Ovary (tissue), 10 donors: ENCODE results near the gene KIAA1328. TPM values are rescaled to one million over a fixed set of nuclear protein-coding genes. Genes with fewer than 3 reads are reported as not detected.
A peak's percentile ranks its signal among the peaks of the same experiment; 100 is the strongest.

ENCODE experiments used
- DNase-seq, 5 donors: peaks; one replicate each; pipeline ENCODE4 v3.0.0-alpha.2; 2019 to 2020
- H3K27ac ChIP-seq, 2 donors: fragments of 200-600 bp; one replicate each; pipeline versions ENCODE4 v1.5.1 to v1.8.0; 2019 to 2022
- H3K27me3 ChIP-seq: fragments of 200-600 bp; one replicate; pipeline ENCODE4 v1.8.0; 2022
- H3K36me3 ChIP-seq: fragments of 200-600 bp; sonication (generic); one replicate; pipeline ENCODE4 v1.5.1; 2019
- H3K4me1 ChIP-seq: one replicate; pipeline ENCODE4 v1.8.1; 2013; ENCODE audit warnings: mild to moderate bottlenecking, moderate library complexity; ENCODE audit not compliant: insufficient read depth
- H3K4me3 ChIP-seq: fragments of 200-600 bp; sonication (generic); one replicate; pipeline ENCODE4 v1.5.1; 2017
- H3K9me3 ChIP-seq, 2 donors: fragments of 200-600 bp in 1 of 2; sonication (generic) in 1 of 2; one replicate each; pipeline versions ENCODE4 v1.5.1 to v1.8.1; 2013 to 2019; ENCODE audit warnings: mild to moderate bottlenecking in 1 of 2, moderate library complexity in 1 of 2
- EP300 ChIP-seq: sonication (generic); formaldehyde crosslinking; IDR thresholded peaks from one replicate; pipeline ENCODE4 v1.6.1; 2017; ENCODE audit warnings: antibody characterized with exemption
- POLR2A ChIP-seq: fragments of 450-650 bp; IDR thresholded peaks from one replicate; pipeline ENCODE4 v1.6.1; 2017; ENCODE audit warnings: antibody characterized with exemption, mild to moderate bottlenecking, moderate library complexity
- WGBS, 3 donors: extraction: QIAGEN DNeasy Blood & Tissue Kit in 1 of 3; methylation state at CpG; one replicate each; pipeline versions ENCODE4 v1.1.5 to v1.1.7; 2013 to 2017; 5-methylcytosine and 5-hydroxymethylcytosine counted together
- intact Hi-C, 4 donors: fragments of 100-400 bp; cut with DNase I; formaldehyde crosslinking; loops; one replicate each; pipeline versions ENCODE4 v1.11.0 to v1.15.1; 2022 to 2023
- long read RNA-seq, 3 donors: library from polyadenylated mRNA in 2 of 3; unstranded in 2 of 3; transcript quantifications; one replicate each; pipeline ENCODE4 v2.0.0 and lab custom pipeline, GENCODE V29; 2021 to 2026
- polyA plus RNA-seq, 2 donors: library from polyadenylated mRNA; stranded (reverse); fragments of 200-250 nt in 1 of 2; fragments of 350-450 nt in 1 of 2; fragmentation: Illumina TruSeq in 1 of 2; extraction: RNeasy Lipid Tissue Mini Kit (QIAGEN cat#74804) in 1 of 2; gene quantifications; one replicate each; pipeline ENCODE4 v1.2.3, GENCODE V29; 2013 to 2014
- total RNA-seq, 7 donors: library from RNA; depleted of rRNA in 2 of 7; stranded (reverse); fragments of >200 nt in 2 of 7; fragmentation: NEBNext Ultra II Directional in 3 of 7; extraction: Animal tissue kit (Norgen Biotek cat#: 25700) in 3 of 7; gene quantifications; one replicate each; pipeline versions ENCODE4 v1.1.0 to v1.2.4, GENCODE V29; 2016 to 2023
- TF ChIP-seq, protein P1 (sequence below), 3 donors: fragments of 450-650 bp in 2 of 3; fragments of 200-600 bp in 1 of 3; IDR thresholded peaks; one replicate each; pipeline versions ENCODE4 v1.5.1 to v1.8.0; 2016 to 2022; ENCODE audit warnings: antibody characterized with exemption in 3 of 3, mild to moderate bottlenecking in 1 of 3
- donor health status: DM: no; HTN: no; CAD: no; lungs with moderate emphysema.
- donor health status: DM: no; HTN: no; CAD: no.
- donor health status: Bipolar disorder and iron deficiency.
- donor health status: DM: yes; HTN: yes; CAD: no.
- donor health status: DM: no; HTN: no; CAD: no.
- donor health status: DM: yes; HTN: yes; CAD: no.

KIAA1328 gene
- total RNA-seq (10 to 100 TPM; 16.7 to 38.3 (median 22.7) TPM), polyA plus RNA-seq (10 to 100 TPM in 1 of 2 donors, 1 to 10 TPM in 1; 6.7 to 10.0 TPM)
- long read RNA-seq, donor 1, full-length matches to known transcripts, result 14 of 40 reads
- long read RNA-seq, donor 1, partial matches to known transcripts, result 14 of 40 reads
- long read RNA-seq, donor 1, other reads (novel, unspliced or antisense), result 12 of 40 reads
- long read RNA-seq, donor 2, full-length matches to known transcripts, result 5 of 5 reads
- long read RNA-seq, donor 2, partial matches to known transcripts, result 0 of 5 reads
- long read RNA-seq, donor 2, other reads (novel, unspliced or antisense), result 0 of 5 reads
- long read RNA-seq, donor 3, full-length matches to known transcripts, result 2 of 6 reads
- long read RNA-seq, donor 3, partial matches to known transcripts, result 0 of 6 reads
- long read RNA-seq, donor 3, other reads (novel, unspliced or antisense), result 4 of 6 reads

DNA sequence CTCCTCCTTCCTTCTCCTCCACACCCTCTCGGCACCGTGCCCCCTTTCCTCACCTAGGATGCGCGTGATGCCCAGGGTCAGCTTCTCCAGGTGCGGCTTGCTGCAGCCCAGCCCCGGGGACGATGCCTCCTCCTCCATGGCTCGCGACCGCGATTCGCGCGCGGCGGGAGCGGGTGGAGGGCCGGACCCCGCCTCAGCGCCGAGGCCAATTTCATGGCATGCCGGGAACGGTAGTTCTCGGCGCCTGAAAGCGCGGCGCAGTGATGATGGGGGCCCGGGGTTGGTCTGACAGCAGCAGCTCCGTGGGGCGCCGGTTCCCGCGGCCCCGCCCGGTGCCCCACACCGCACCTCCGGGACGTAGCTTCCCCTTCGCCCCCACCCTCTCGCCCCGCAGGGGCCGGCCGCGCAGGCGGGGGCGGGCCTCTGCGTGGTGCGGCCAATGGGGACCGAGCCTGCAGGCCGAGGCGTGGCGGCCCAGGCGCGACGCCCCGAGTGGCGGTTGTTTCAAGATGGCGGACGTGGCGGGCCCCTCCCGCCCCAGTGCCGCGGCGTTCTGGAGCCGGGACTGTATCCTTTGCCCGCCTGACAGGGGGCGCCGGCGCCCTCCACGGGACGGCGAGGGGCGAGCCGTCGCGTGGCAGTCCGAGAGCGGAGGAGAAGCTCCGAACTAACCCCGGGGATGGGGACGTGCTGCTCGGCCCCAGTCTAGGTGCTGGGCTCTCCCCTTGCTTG is at the start of gene KIAA1328, which contains the start of gene TPGS2:
Gene KIAA1328, plus strand, starts transcription at position 498 of the 732 bp plus-strand sequence. Its CDS starts 12 bp downstream, at position 510.
Gene TPGS2, minus strand, starts transcription at position 373 of the 732 bp plus-strand sequence. Its CDS starts 235 bp downstream, at position 138.
- TF ChIP-seq, protein P1, sequence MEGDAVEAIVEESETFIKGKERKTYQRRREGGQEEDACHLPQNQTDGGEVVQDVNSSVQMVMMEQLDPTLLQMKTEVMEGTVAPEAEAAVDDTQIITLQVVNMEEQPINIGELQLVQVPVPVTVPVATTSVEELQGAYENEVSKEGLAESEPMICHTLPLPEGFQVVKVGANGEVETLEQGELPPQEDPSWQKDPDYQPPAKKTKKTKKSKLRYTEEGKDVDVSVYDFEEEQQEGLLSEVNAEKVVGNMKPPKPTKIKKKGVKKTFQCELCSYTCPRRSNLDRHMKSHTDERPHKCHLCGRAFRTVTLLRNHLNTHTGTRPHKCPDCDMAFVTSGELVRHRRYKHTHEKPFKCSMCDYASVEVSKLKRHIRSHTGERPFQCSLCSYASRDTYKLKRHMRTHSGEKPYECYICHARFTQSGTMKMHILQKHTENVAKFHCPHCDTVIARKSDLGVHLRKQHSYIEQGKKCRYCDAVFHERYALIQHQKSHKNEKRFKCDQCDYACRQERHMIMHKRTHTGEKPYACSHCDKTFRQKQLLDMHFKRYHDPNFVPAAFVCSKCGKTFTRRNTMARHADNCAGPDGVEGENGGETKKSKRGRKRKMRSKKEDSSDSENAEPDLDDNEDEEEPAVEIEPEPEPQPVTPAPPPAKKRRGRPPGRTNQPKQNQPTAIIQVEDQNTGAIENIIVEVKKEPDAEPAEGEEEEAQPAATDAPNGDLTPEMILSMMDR (IDR thresholded peaks at IDR 0.05), result peak in 1 of 3 donors; percentile 39
- TF ChIP-seq POLR2A (peak; percentile 59), EP300 (no peak)
- peak; percentile 80 to 89 (median 86) for DNase-seq
- WGBS, 3 donors, result 0% methylated on average over 48 to 83 of the region's 83 CpGs

DNA sequence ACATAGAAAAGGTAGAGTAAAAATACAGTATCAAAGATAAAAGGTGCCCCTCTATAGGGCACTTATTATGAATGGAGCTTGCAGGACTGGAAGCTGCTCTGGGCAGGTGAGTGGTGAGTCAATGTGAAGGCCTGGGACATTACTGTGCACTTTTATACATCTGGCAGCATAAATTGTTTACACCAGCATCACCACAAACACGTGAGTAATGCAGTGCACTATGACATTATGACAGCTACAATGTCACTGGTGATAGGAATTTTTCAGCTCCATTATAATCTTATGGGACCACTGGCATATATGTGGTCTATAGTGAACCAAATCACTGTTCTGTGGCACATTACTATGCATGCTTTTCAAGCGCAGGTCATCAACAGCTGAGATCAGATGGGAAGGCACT is 48.2 kb upstream of the KIAA1328 start:
- no peaks in the 10 kb centered on the region for H3K9me3 ChIP-seq
- no peaks in the 10 kb centered on the region for H3K36me3 ChIP-seq
- no peak for DNase-seq
- WGBS, 3 donors, result 61 to 84% (median 62%) methylated on average over 2 of the region's 2 CpGs
- H3K4me1 ChIP-seq, result no peaks in the 10 kb centered on the region
- intact Hi-C loops, result no loop called here
- no peak overlapping the region for H3K27ac ChIP-seq
- H3K4me3 ChIP-seq, result no peak overlapping the region
- TF ChIP-seq, protein P1 (IDR thresholded peaks at IDR 0.05), result no peak
- TF ChIP-seq EP300, result no peak
- no peak for TF ChIP-seq POLR2A
- H3K27me3 ChIP-seq, result no peaks in the 10 kb centered on the region

More for the DNA sequence above, at the start of gene KIAA1328, which contains the start of gene TPGS2:
- intact Hi-C loops, result no loop called here
- H3K9me3 ChIP-seq, result no peaks in the 10 kb centered on the region
- no peaks in the 10 kb centered on the region for H3K36me3 ChIP-seq
- H3K27me3 ChIP-seq, result no peaks in the 10 kb centered on the region
- H3K27ac ChIP-seq, result peak within 1 kb of the TSS; percentile 64 to 76
- H3K4me3 ChIP-seq, result peak within 1 kb of the TSS; percentile 52
- no peaks in the 10 kb centered on the region for H3K4me1 ChIP-seq

DNA sequence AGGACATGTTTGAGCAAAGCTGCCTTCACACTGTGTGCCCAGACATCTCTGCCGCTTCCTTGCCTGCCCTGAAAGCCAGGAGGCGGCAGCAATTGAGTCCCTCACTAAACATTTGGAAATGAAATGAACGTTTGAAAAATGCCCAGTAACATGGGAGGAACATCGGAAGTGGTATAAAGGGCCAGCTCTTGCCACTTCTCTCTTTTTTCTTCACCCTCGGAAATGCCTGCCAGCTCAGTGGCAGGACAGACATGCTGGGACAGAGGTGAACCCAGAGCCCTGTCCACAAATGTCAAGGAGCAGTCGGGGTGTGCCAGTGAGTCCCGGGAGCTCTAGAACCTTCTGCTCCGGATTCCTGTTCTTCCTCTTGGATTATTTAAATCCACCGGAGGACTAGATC is 46.2 kb upstream of the KIAA1328 start:
- Histone ChIP-seq H3K4me3 (no peak overlapping the region), H3K27ac (no peak overlapping the region), H3K27me3 (no peaks in the 10 kb centered on the region), H3K36me3 (no peaks in the 10 kb centered on the region), H3K9me3 (no peaks in the 10 kb centered on the region), H3K4me1 (peaks cover 2% of the 10 kb centered on the region)
- intact Hi-C loops, result no loop called here
- TF ChIP-seq POLR2A, result no peak
- TF ChIP-seq, protein P1 (IDR thresholded peaks at IDR 0.05), result no peak
- no peak for TF ChIP-seq EP300
- DNase-seq, result no peak
- 87 to 93% (median 90%) methylated on average over 9 of the region's 9 CpGs for WGBS, 3 donors

DNA sequence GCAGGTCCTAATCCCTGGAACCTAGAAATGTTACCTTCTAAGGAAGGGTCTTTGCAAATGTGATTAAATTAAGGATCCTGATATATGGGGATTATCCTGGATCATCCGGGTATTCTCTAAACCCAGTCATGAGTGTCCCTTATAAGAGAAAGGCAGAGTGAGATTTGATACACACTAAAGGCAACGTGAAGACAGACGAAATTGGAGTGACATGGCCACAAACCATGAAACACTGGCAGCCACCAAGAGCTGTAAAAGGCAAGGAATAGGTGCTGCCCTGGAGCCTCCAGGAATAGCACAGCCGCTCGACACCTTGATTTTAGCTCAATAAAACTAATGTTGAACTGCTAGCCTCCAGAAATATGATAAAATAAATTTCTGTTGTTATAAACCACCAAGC is 45.1 kb upstream of the KIAA1328 start:
- Histone ChIP-seq H3K27ac (no peak overlapping the region), H3K36me3 (no peaks in the 10 kb centered on the region), H3K27me3 (no peaks in the 10 kb centered on the region), H3K9me3 (no peaks in the 10 kb centered on the region), H3K4me1 (peaks cover 2% of the 10 kb centered on the region), H3K4me3 (no peak overlapping the region)
- no peak for TF ChIP-seq EP300
- intact Hi-C loops, result no loop called here
- DNase-seq, result no peak
- WGBS, 3 donors, result 95 to 97% (median 97%) methylated on average over 5 of the region's 5 CpGs
